ENCODE data around the gene PPARGC1A. TPM values are rescaled to one million over a fixed set of nuclear protein-coding genes. Genes with fewer than 3 reads are reported as not detected.

PPARGC1A gene
- total and polyA plus RNA-seq, 10 of the 15 experiments (the other 5 are each of a cell fraction or from before 2014, with no cell fraction given), result 0.01 to 0.05 (median 0.04) TPM; not detected in 7

DNA sequence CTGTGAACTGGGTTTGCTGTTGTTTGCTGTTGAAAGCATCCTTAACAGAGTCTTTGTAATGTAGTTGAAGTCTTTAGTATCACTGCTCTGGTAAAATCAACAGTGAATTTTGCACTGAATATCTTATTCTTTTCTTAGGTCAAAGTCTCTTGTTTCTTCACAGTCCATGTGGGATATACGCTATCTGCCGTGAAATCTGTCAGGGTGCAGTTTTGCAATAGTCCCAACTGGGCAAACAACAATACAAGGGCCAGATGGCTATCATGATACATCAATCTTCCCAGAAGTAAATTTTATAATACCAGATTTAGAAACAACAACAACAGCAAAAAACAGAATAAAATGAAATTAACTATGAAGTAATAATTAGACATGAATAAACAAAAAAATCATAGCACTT lies 123.5 kb downstream of the PPARGC1A start:
- ChIA-PET CTCF (no interaction called here), POLR2A (no interaction called here), RAD21 (ENCODE audit: unreplicated experiment) (no interaction called here), SMC1A (ENCODE audit: uncharacterized antibody, unreplicated experiment) (no interaction called here)
- in situ Hi-C loops (cut with MboI), result no loop called here
- no peak overlapping the region for H3K4me3 ChIP-seq
- WGBS (ENCODE audit: insufficient coverage, insufficient replicate concordance, low lambda C conversion rate, missing lambda C conversion rate), result 96% methylated on average over 2 of the region's 2 CpGs
- H2AFZ ChIP-seq (ENCODE audit: control insufficient read depth, low read depth, low read length), result no peak overlapping the region
- H3K9me3 ChIP-seq (replicated peaks; ENCODE audit: control insufficient read depth, insufficient read depth, low read length), result no peaks in the 10 kb centered on the region
- no peaks in the 10 kb centered on the region for H3K4me1 ChIP-seq (ENCODE audit: control insufficient read depth, insufficient read depth, low read length)
- intact Hi-C loops (cut with micrococcal nuclease; ENCODE audit: unreplicated experiment), result no loop called here
- BruUV-seq (replicated peaks), result no TSS peak
- H3K36me3 ChIP-seq (ENCODE audit: control insufficient read depth in 2 of 2, insufficient read depth in 2 of 2, low read length in 1 of 2), result no peaks in the 10 kb centered on the region
- no peak overlapping the region for H3K27ac ChIP-seq (ENCODE audit: control insufficient read depth, insufficient read depth)
- no peaks in the 10 kb centered on the region for H3K27me3 ChIP-seq (replicated peaks in 1 of 2; ENCODE audit: control insufficient read depth in 2 of 2, insufficient read depth in 2 of 2, low read length in 1 of 2)
- H3K79me2 ChIP-seq (ENCODE audit: control insufficient read depth, insufficient read depth, low read length), result no peaks in the 10 kb centered on the region
- no peak for TF ChIP-seq ZZZ3 (IDR thresholded peaks at IDR 0.05; ENCODE audit: control insufficient read depth, insufficient read length, low read depth)
- TF ChIP-seq CHD2 (IDR thresholded peaks at IDR 0.05; ENCODE audit: borderline replicate concordance, low read depth, low read length), result no peak
- FAIRE-seq (no peak), DNase-seq (ENCODE audit: low read depth, low spot score) (no peak), ATAC-seq (no peak)
- no peak overlapping the region for H3K4me2 ChIP-seq (ENCODE audit: control insufficient read depth, insufficient read depth)
- no peaks in the 10 kb centered on the region for H4K20me1 ChIP-seq (ENCODE audit: control insufficient read depth, insufficient read depth)
- H3K9ac ChIP-seq (ENCODE audit: control insufficient read depth, insufficient read depth, low read length), result no peak overlapping the region

DNA sequence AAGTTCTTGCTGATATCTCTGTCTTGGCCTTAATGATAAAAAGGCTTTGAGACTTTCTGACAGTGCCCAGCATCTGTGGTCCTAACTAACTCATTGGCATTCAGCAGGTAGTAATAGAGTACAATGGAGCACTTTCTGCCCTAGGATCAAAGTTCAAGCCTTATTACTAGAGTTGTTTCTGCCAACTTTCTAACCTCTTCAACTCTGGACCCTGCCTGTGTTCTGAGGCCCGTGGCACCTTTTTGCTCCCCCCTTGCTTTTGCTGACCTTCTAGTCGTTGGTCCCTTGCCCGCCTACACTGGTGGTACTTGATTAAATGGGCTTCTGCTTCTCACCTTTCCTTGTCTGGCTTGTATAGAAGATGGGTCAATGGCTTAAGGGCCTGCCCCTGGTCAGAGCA lies 126.3 kb downstream of the PPARGC1A start:
- intact Hi-C loops (cut with micrococcal nuclease; ENCODE audit: unreplicated experiment), result no loop called here
- ChIA-PET RAD21 (ENCODE audit: unreplicated experiment) (no interaction called here), POLR2A (no interaction called here), CTCF (no interaction called here), SMC1A (ENCODE audit: uncharacterized antibody, unreplicated experiment) (no interaction called here)
- H3K36me3 ChIP-seq (ENCODE audit: control insufficient read depth in 2 of 2, insufficient read depth in 2 of 2, low read length in 1 of 2), result no peaks in the 10 kb centered on the region
- ATAC-seq (no peak), DNase-seq (ENCODE audit: low read depth, low spot score) (no peak), FAIRE-seq (no peak)
- H3K27ac ChIP-seq (ENCODE audit: control insufficient read depth, insufficient read depth), result no peak overlapping the region
- H3K4me3 ChIP-seq, result no peak overlapping the region
- H3K9ac ChIP-seq (ENCODE audit: control insufficient read depth, insufficient read depth, low read length), result no peak overlapping the region
- no peaks in the 10 kb centered on the region for H3K27me3 ChIP-seq (replicated peaks in 1 of 2; ENCODE audit: control insufficient read depth in 2 of 2, insufficient read depth in 2 of 2, low read length in 1 of 2)
- TF ChIP-seq, protein P1, sequence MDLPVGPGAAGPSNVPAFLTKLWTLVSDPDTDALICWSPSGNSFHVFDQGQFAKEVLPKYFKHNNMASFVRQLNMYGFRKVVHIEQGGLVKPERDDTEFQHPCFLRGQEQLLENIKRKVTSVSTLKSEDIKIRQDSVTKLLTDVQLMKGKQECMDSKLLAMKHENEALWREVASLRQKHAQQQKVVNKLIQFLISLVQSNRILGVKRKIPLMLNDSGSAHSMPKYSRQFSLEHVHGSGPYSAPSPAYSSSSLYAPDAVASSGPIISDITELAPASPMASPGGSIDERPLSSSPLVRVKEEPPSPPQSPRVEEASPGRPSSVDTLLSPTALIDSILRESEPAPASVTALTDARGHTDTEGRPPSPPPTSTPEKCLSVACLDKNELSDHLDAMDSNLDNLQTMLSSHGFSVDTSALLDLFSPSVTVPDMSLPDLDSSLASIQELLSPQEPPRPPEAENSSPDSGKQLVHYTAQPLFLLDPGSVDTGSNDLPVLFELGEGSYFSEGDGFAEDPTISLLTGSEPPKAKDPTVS (IDR thresholded peaks at IDR 0.05; ENCODE audit: low read depth, low read length), result no peak
- TF ChIP-seq SMAD5 (IDR thresholded peaks at IDR 0.05; ENCODE audit: low read depth) (no peak), ZNF384 (IDR thresholded peaks at IDR 0.05; ENCODE audit: borderline replicate concordance, low read depth, low read length) (no peak), POU2F2 (IDR thresholded peaks at IDR 0.05; ENCODE audit: borderline replicate concordance, low read depth, low read length) (no peak), SUPT20H (IDR thresholded peaks at IDR 0.05; ENCODE audit: borderline replicate concordance, control insufficient read depth, low read depth, low read length) (no peak), YY1 (IDR thresholded peaks at IDR 0.05; ENCODE audit: low read depth, low read length) (no peak), WRNIP1 (IDR thresholded peaks at IDR 0.05; ENCODE audit: borderline replicate concordance, low read depth, low read length) (no peak), NFXL1 (IDR thresholded peaks at IDR 0.05; ENCODE audit: borderline replicate concordance) (no peak), CHD1 (IDR thresholded peaks at IDR 0.05; ENCODE audit: low read depth, low read length) (no peak), BHLHE40 (IDR thresholded peaks at IDR 0.05; ENCODE audit: borderline replicate concordance in 1 of 2, low read depth in 2 of 2, low read length in 1 of 2) (no peak), CBFB (IDR thresholded peaks at IDR 0.05; ENCODE audit: low read depth) (no peak), FOXK2 (IDR thresholded peaks at IDR 0.05) (no peak)
- TF ChIP-seq, protein P2, sequence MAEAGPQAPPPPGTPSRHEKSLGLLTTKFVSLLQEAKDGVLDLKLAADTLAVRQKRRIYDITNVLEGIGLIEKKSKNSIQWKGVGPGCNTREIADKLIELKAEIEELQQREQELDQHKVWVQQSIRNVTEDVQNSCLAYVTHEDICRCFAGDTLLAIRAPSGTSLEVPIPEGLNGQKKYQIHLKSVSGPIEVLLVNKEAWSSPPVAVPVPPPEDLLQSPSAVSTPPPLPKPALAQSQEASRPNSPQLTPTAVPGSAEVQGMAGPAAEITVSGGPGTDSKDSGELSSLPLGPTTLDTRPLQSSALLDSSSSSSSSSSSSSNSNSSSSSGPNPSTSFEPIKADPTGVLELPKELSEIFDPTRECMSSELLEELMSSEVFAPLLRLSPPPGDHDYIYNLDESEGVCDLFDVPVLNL (IDR thresholded peaks at IDR 0.05; ENCODE audit: low read depth, low read length), result no peak
- TF ChIP-seq, protein P3, sequence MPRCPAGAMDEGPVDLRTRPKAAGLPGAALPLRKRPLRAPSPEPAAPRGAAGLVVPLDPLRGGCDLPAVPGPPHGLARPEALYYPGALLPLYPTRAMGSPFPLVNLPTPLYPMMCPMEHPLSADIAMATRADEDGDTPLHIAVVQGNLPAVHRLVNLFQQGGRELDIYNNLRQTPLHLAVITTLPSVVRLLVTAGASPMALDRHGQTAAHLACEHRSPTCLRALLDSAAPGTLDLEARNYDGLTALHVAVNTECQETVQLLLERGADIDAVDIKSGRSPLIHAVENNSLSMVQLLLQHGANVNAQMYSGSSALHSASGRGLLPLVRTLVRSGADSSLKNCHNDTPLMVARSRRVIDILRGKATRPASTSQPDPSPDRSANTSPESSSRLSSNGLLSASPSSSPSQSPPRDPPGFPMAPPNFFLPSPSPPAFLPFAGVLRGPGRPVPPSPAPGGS (IDR thresholded peaks at IDR 0.05; ENCODE audit: borderline replicate concordance, insufficient read depth, low read depth, low read length, poor library complexity, severe bottlenecking), result no peak
- 0% methylated on average over 3 of the region's 3 CpGs for WGBS (ENCODE audit: insufficient coverage, insufficient replicate concordance, low lambda C conversion rate, missing lambda C conversion rate)
- H3K9me3 ChIP-seq (replicated peaks; ENCODE audit: control insufficient read depth, insufficient read depth, low read length), result no peaks in the 10 kb centered on the region
- in situ Hi-C loops (cut with MboI), result no loop called here
- BruUV-seq (replicated peaks), result no TSS peak
- H4K20me1 ChIP-seq (ENCODE audit: control insufficient read depth, insufficient read depth), result no peaks in the 10 kb centered on the region
- no peaks in the 10 kb centered on the region for H3K79me2 ChIP-seq (ENCODE audit: control insufficient read depth, insufficient read depth, low read length)
- H3K4me2 ChIP-seq (ENCODE audit: control insufficient read depth, insufficient read depth), result no peak overlapping the region
- no peaks in the 10 kb centered on the region for H3K4me1 ChIP-seq (ENCODE audit: control insufficient read depth, insufficient read depth, low read length)
- no peak overlapping the region for H2AFZ ChIP-seq (ENCODE audit: control insufficient read depth, low read depth, low read length)
